Epithelial cell of prostate (primary cell): Measurements from ENCODE around the gene ADA.
A peak's percentile ranks its signal among the peaks of the same experiment; 100 is the strongest.

Source experiments
- DNase-seq: peaks from one replicate; pipeline ENCODE4 v3.0.0-alpha.2; 2011; ENCODE audit warnings: low read depth, low spot score
- H3K27ac ChIP-seq: fragments of 450-650 bp; 2 replicates; pipeline ENCODE4 v1.5.1; 2017; ENCODE audit warnings: mild to moderate bottlenecking

The ADA gene

DNA sequence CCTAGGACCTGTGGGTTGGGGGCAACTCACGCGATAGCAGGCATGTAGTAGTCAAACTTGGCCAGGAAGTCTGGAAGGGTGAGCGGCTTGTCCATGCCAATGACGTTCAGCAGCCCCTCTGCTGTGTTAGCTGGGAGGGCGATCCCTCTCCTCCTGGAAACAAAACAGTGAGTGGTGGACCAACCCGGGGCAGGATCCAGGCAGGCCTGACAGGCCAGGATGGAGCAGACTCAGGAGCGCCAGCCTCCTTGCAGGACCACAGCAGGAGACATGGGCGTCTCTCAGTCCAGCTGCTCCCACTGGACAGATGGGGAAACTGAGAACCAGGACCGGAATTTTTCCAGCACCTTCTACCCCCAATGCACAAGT, 22.5 kb downstream of the ADA start:
- DNase-seq = no peak
- no peak overlapping the region for H3K27ac ChIP-seq

DNA sequence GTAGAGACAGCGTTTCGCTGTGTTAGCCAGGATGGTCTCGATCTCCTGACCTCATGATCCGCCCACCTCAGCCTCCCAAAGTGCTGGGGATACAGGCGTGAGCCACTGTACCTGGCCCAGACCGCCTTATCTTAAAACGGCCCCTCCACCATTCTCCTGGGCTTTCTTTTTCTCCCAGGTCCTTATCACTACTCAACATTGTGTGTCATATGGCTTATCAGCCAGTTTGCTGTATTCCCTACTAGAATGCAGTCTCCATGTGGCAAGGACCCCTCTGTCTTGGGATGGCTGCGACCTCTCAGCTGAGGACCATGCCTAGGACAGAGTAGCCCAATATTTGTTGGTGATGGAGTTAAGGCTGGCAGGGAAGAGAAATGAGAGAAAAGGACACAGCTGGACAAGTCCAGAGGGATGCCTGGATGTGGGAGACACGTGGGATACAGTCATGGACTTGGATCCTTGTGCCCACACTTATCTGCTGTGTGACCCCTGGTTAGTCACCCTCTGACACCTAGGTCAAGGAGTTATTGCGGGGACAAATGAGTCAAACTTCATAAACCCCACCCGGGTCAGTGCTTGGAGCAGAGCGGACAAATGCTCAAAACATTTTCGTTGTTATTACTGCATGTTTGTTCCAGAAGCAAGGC, 24.0 kb downstream of the ADA start:
- DNase-seq = no peak

DNA sequence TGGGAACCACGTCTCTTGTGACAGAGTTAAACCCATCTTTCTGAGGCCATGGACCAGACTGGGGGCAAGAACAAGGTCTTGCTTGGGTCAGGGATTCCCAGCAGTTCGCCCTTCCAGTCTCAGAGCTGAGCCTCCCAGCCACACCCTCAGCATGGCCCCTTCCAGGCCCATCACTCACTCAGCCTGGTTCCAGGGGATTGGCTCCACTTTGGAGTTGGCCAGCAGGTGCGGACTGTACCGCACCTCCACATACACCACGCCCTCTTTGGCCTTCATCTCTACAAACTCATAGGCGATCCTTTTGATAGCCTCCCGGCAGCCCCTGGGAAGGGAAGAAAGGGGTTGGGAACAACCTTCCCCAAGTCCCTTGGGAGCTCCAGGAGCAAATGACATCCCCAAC, 25.2 kb downstream of the ADA start:
- DNase-seq = no peak
- H3K27ac ChIP-seq = no peak overlapping the region

More for the DNA sequence above, 24.0 kb downstream of the ADA start:
- no peak overlapping the region for H3K27ac ChIP-seq

DNA sequence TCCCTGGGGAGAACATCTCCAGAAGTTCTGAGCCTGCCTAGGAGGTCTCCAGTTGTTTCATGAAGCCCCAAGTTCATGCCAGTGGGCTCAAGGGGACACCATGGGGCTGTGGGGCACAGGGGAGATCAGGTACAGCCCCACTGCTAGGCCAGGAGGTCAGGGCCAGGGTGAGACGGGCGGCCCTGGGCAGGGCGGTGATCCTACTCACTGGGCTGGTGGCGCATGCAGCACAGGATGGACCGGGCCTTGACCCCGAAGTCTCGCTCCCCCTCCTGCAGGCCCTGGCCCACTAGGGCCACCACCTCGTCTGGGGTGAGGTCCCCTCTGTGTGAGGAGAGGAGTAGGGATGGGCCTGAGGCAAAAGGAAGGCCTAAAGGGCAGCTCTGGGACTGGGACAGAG, 26.1 kb downstream of the ADA start:
- H3K27ac ChIP-seq = no peak overlapping the region
- no peak for DNase-seq

DNA sequence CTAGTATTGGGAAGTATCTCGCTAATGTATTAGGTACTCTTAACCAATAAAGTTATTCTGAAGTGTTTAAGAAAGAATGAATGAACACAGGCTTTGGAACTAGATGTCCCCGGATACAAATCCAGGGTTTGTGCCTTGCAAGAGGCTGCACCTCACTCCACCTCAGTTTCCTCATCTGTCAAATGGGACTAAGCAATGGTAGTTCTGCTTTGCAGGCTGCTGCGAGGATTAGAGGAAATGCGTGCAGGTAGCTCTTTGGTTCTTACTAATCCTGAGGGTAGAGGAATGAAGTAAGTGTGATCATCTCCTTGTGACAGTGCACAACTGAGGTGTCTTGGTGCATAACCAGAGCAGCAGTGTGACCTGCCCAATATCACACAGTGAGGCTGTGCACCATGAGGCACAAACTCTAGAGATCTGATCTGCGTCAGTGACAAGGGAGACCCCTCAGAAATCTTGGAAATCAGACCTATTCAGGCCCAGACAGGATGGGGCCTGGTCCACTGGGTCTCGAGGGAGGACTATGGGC, 26.7 kb downstream of the ADA start:
- DNase-seq = no peak
- no peak overlapping the region for H3K27ac ChIP-seq

DNA sequence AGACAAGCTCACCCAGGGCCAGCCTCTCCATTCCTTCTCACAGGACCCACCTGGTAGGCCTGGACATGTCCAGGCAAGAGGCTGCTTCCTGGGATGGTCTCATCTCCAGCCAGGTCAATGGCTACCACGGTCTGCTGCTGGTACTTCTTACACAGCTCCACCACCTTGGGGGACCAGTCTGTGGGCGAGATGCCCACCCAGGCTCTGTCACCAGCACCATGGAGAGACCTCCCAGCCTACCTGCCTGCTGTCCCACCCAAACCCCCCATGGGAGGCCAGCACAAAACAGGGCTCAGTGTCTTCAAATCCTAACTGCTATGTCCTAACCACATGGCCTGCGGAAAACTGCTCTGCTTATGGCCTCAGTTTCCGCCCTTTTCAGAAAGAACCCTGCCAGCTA, 27.3 kb downstream of the ADA start:
- H3K27ac ChIP-seq = no peak overlapping the region
- no peak for DNase-seq

DNA sequence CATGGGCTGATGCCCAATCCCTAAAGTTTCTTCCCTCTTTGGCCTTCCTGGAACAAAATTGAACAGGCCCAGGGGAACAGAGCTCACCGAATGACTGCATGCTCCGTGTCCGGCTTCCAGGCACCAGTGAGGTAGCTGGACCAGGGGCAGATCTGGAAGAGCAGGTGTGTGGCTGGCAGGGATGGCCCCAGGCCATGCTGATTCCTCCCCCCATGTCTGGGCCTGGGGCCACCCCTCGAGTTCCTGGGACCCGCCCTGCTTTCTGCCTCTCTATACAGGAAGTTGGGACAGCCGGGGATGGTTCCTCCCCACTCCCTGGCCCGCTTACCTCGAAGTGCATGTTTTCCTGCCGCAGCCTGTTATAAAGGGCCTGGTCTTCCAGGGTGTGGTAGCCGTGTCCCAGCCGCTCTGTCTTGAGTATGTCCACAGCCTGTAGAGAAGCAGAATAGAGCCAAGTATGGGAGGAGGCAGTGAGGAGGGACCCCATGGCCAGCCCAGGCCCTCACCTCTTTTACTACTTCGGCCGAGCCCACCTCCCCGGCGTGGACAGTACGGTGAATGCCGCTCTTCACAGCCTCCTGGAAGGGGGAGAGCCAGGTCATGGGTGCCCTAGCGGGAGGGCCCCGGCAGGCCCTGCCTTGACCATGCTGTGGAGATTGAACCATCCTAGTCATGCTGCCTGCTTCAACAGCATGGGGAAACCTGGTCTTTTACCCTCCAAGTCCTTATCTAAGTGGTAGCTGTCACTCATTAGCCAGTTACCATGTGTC, 28.8 kb downstream of the ADA start:
- no peak for DNase-seq
- no peak overlapping the region for H3K27ac ChIP-seq

DNA sequence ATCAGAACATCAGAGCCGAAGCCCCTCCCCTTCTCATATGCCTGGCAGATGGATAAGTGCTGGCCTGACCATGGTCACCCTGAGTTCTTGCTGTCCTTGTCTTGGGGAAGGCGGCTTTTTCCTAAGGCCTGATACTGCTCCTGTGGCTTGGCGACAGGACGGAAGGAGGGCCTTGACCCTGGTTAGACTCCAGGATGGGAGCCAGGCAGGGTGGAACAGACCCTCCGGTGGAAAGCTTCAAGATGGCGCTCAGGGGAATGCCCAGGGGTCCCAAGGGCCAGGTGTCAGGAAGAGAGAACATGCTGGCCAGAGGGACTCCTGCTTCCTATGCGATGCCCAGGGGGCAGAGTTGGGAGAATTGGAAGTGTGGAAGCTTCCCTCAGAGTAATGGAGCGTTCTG, 29.6 kb downstream of the ADA start:
- no peak for DNase-seq
- no peak overlapping the region for H3K27ac ChIP-seq

DNA sequence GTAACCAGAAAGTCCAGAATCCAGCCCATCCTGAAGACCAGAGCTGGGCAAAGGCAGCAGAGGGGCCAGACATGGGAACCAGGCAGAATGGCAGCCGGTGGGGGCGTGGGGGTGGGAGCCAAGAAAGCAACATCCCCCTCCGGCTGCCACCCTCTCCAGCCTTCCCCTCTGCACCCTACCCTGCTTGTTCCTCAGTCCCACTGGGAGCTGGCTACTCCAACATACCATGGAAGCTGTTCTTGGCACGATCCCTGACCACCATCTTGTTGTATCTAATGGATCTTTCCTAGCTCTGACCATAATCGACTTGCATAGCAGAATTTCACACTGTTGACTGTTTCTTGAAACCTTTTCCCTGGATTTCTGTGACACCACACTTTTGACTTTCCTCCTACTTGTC, 30.2 kb downstream of the ADA start:
- no peak overlapping the region for H3K27ac ChIP-seq
- DNase-seq = no peak

DNA sequence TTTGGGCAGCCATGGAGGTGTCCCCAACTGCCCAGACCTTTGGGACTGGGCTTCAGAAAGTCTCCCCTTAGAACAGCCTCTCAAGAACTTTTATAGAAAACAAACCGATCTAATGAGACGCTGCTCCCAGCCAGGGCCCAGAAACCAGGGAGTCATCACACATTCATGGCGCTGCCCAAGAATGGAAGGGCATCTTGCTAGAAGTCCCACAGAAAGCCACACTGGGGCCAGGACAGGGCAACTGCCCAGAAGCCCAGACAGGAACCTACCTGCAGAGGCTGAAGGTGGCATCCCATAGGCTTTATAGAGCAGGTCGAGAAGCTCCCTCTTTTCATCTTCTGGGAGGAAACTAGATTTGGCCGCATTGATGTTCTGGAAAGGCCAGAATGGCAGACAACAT, 31.5 kb downstream of the ADA start:
- DNase-seq = no peak
- H3K27ac ChIP-seq = no peak overlapping the region

DNA sequence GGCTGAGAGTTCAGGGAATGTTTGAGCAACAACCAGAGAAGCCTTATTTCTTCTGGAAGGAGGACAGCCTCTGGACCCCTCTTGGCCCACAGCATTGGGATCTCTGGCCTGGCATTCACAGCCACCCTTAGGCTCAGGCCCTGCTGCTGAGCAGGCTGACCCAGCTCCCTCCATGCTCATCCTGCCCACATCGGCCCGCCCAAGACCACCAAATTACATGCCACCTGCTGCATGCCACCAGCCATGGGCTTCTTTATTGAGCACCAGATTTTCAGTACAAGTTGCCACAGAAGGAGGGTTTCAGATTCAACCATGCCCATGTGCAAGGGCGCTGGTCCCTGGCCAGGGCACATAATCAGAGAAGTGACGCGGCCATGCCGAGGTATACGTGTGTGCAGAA, 32.2 kb downstream of the ADA start:
- H3K27ac ChIP-seq = no peak overlapping the region
- no peak for DNase-seq

DNA sequence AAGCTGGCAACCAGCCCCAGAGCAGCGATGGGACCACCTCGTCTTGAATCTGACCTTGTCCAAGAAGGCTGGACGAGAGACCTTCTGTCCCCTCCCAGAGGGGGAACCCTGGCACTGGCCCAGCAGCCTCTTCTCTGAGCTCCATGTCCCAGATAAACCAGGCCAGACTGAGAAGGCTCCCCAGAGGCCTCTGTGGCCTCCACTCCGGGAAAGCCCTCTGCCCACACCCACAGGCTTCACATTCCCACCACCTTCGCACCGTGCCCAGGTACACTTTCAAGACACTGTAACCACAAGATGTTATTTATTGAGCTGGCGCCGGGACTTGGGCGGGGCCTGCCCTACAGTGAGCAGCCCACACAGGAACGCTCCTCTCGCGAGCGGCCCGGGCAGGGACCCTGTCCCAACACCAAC, 33.2 kb downstream of the ADA start:
- H3K27ac ChIP-seq = no peak overlapping the region
- no peak for DNase-seq

DNA sequence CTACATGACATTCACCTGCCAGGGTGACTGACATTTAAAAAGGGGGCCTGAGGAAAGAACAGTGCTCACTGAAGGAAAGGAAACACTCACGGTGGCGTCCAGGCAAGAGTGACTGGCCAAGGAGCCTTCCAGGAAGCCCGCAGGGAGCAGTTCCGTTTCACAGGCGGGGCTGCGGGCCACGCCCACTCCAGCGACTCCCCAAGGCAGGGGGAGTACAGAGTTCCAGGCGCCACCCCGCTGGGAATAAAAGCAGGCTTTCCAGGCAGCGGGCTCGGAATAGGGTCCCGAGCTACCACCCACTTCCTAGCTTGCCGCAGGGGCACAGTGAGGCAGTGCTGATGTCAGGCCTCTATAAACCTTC, 34.9 kb downstream of the ADA start:
- DNase-seq = no peak
- no peak overlapping the region for H3K27ac ChIP-seq

DNA sequence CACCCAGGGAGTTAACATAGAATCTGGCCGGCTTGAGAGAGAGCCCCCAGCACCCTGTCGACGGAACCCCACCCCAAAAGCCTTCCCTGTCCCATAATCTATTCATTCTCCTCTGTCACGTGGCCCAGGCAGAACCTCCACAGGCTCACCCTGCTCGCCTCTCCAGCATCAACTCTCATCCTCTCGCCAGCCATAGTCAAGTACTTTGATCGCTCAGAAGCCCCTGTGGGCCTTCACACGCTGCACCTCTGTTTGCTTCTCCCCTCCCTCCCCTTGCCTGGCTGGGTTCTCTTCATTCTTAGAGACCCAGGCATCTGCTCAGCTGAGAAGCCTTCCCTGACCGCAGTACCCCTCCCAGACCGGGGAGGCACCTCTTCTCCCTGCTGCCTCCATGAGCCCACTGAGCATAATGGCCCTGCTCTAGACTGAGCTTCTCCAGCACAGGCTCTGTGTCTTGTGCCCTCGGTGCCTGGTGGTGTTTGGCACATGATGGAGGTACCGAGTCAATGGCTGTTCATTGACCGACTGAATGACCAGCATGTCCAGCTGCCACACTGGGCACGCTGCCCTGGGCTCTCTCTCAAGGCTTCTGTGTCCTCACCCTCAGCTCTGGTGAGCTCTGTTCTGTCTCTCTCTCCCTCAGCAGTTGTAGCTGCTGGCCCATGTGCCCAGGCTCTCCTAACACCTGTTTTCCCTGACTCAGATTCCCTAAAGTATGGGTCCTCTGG, 35.5 kb downstream of the ADA start:
- no peak for DNase-seq
- no peak overlapping the region for H3K27ac ChIP-seq

DNA sequence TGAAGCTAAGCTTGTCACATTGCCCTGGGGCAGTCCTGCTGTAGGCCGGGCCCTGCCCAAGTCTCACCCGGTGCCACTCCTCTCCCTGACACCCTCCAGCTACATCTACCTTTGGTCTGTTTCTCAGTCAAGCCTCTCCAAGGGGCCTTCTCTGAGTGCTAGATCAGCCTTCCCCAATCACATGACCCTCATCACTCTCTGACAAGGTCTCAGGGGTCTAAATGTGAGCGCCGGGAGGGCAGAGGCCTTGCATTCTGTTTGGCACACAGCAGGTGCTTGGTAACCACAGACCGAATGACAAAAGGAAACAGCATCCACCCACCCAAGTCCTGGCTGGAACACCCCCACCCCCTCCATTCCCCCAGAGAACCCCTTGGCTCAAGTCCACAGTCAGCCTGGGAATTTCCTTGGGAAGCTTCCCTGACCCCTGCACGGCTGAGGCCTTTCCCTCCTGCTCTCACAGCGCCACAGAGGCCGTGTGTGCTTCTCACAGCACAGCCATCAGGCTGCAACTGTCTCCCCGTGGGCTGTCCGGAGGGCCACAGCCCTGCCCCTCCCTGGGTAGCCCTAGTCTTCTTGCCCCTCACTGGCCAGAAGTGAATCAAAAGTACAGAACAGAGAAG, 36.2 kb downstream of the ADA start:
- no peak for DNase-seq

DNA sequence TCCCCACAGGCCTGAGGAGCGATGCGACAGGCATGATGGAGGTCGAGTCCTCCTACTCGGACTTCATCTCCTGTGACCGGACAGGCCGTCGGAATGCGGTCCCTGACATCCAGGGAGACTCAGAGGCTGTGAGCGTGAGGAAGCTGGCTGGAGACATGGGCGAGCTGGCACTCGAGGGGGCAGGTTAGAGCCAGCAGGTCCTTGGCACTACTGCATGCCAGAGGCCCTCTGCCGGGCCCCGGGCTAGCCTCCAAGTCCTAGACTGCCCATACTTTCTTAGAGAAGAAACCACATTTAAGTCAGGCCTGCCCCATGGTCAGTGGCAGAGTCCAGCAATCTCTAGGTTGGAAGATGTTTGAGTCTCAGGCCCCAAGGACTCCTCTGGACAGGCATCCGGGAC, 37.0 kb downstream of the ADA start:
- DNase-seq = no peak
- no peak overlapping the region for H3K27ac ChIP-seq

More for the DNA sequence above, 36.2 kb downstream of the ADA start:
- H3K27ac ChIP-seq = no peak overlapping the region

DNA sequence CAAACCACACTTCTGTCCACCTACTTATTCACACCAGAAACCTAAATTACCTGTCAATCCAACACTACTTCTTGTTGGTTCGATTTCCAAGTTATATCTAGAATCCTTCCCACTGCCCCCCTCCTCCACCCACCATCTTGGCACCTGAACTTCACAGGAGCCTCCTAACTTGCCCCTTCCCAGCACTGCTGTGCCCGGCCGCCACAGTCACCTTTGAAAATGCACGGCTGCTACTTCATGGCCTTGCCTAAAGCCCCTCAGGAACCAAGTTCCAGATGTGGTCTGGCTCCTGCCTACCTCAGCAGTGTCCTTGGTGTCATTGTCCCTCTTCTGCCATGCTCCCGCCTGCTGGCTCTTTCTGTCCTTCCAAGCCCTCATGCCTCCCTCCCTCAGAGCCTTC, 37.9 kb downstream of the ADA start:
- H3K27ac ChIP-seq = no peak overlapping the region
- no peak for DNase-seq

DNA sequence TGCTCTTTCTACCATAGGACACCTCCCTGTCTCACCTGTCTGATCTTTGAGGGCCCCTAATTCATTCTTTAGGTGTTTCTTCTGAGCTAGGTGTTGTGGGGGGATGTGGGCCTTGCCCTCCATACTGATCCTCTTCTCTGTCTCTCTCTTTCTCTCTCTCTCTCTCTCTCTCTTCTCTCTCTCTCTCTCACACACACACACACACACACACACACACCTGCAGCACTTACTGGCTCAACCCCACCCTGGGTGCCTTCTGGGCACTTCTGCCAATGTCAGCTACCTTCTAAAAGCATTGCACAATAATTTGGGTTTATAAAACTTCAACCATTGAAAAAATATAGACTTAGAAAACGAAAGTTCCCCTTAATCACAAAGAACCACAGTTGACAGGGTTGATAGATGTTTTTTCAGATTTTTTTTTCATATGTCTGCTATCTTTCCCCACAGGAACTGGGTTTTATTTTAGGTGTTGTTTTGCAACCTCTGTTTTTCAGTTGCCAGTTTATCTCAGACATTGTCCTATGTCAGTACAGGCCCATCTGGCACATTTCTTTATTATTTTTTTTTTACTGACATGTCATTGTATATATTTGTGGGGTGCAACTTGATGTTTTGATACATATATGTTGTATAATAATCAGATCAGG, 41.1 kb downstream of the ADA start:
- no peak for DNase-seq
- no peak overlapping the region for H3K27ac ChIP-seq

DNA sequence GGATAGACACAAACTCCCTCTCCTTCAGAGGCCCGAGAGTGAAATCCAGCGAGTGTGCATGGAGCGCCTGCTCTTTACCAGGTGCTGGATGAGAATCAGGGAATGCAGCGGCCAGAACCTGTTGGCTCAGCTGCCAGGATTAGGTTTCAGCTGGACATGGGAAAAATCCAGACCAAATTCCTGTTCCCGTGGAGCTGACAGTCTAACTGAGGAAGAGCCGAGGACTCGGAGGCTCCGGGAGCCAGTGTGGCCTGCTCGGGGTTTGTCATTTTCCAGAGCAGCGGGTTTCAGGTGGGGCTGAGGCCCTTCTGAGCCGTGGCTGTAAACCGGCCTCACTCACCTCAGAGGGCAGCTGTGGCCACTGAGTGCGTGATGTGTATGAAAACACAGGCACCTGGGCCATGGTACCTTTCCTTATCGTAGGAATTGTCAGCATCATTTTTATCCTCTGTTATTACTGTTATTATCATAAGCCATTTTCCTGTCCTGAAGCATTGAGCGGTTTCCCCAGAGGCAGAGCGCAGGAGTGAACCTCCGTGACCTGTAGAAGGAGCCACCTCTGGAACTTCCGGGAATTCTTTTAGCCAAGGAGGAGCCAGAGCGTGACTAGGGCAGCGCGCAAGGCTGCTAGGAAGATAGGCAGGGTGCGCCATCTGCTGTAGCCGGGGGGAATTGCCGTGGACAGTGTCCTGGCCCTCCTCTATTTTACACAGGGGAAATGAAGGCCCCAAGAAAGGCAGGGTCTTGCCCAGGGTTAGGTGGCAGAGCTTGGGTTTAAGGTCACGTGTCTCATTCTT, 41.8 kb downstream of the ADA start:
- peak; percentile 33 for DNase-seq
- no peak overlapping the region for H3K27ac ChIP-seq
